Ecto neural progenitor cell (in vitro differentiated cells): ENCODE results near the gene PPM1N.
"Not testable (repeated sequence)": the region's sequence is repeated elsewhere in the genome, so short reads cannot be mapped to it uniquely, and the experiment has no call there.

Source experiments
- DNase-seq: peaks from one replicate; pipeline ENCODE4 v3.0.0-alpha.2; 2018; ENCODE audit warnings: low spot score

Gene PPM1N

GRCh38 chr19:45508861-45509691 lies 10.8 kb downstream of the PPM1N start:
- peak; percentile 86 for DNase-seq

DNA sequence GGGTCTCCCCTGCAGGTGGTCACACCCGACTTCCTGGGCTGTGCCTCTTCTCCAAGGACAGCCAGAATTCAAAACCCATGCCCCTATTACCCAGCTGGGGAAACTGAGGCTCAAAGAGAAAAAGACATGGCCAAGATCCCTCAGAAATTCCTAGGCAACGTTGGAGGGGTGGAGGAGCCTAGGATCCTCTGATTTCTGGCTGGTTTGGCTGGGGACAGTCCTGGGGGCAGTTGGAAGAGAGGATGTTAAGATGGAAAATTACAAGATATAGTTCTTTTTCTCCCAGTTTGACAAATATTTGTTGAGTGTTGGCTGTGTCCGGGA lies 11.4 kb downstream of the PPM1N start:
- no peak for DNase-seq

DNA sequence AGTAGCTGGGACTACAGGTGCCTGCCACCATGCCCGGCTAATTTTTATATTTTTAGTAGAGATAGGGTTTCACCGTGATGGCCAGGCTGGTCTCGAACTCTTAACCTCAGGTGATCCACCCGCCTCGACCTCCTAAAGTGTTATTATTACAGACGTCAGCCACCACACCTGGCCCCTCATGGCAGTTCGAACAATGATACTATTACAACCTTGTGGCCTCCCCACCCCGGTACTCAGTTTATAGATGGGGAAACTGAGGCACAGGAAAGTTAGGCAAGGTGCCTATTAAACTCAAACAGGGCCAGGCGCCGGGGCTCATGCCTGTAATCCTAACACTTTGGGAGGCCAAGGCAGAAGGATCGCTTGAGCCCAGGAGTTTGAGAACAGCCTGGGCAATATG lies 12.1 kb downstream of the PPM1N start:
- not testable (repeated sequence) for DNase-seq

GRCh38 chr19:45511074-45511473 lies 12.8 kb downstream of the PPM1N start:
- no peak for DNase-seq

GRCh38 chr19:45512881-45513483 lies 14.7 kb downstream of the PPM1N start:
- DNase-seq: no peak

- DNase-seq: no peak
Measured at GRCh38 chr19:45514376-45515051, 16.3 kb downstream of the PPM1N start.

- DNase-seq: no peak
Measured at GRCh38 chr19:45515081-45515624, 16.9 kb downstream of the PPM1N start.

DNA sequence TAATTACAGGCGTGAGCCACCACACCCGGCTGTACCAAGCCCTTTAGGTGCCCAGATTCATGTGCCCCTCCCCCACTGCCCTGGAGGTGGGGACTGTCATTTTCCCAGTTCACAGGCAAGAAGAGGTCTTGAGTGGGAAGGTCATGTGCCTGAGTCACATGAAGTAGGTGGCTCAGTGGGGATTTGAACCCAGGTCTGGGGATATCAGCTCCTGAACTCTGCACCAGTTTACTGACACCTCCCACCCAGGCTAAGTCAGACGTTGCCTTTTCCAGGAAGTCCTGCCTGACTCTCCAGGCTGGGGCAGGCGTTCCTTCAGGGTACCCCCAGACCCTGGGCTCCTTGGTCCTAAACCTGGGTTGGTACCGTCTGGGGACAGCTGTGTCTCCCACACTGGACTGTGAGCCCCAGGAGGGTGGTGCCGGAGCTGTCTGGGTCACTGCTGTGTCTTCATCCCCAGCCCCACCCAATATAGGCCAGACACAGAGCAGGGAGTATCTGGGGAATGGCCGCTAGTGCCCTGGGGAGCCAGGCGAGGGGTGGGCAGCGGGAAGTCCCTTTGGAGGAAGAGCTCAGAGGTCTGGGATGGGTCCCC lies 17.7 kb downstream of the PPM1N start:
- no peak for DNase-seq

GRCh38 chr19:45517238-45517637 lies 19.0 kb downstream of the PPM1N start:
- DNase-seq: no peak

- no peak for DNase-seq
Measured at GRCh38 chr19:45517641-45518468, 19.6 kb downstream of the PPM1N start.

DNA sequence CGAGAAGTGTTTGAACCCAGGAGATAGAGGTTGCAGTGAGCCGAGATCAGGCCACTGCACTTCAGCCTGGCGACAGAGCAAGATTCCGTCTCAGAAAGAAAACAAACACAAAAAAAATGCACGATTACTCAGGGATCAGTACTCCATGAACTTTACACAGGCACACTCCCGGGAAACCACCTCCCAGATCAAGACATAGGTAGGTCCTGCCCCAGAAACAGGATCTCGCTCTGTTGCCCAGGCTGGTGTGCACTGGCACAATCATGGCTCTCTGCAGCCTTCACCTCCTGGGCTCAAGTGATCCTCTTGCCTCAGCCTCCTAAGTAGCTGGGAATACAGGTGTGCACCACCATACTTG lies 20.2 kb downstream of the PPM1N start:
- DNase-seq: no peak

GRCh38 chr19:45522010-45522941 lies 24.0 kb downstream of the PPM1N start:
- no peak for DNase-seq

DNA sequence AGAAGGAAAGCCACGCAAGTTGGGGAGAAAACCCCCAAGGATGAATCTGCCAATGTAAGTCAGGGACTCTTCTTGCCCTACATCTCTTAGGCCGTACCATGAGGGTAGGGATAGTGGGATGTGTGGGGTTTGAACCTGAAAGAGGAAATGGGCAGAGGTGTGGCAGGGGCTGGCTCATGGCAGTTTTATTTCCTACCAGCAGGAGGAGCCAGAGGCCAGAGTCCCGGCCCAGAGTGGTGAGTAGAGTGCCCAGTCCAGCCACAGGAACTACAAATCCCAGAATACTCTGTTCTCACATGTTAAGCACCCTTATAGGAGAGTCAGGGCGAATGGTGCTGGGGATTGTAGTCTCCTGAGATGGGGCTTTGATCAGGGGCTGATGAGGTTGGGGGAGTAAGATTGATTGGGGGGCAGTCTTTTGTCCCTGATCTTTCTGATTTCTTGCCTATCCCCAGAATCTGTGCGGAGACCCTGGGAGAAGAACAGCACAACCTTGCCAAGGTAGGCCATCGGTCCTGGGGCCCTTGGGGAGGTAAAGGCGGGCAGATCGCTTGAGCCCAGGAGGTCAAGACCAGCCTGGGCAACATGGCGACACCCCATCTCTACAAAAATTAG lies 25.5 kb downstream of the PPM1N start:
- DNase-seq: peak; percentile 88

GRCh38 chr19:45524575-45525129 lies 26.4 kb downstream of the PPM1N start:
- no peak for DNase-seq

DNA sequence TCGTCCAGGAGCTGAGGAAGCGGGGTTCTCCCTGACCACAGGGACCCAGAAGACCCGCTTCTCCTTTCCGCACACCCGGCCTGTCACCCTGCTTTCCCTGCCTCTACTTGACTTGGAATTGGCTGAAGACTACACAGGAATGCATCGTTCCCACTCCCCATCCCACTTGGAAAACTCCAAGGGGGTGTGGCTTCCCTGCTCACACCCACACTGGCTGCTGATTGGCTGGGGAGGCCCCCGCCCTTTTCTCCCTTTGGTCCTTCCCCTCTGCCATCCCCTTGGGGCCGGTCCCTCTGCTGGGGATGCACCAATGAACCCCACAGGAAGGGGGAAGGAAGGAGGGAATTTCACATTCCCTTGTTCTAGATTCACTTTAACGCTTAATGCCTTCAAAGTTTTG lies 27.9 kb downstream of the PPM1N start:
- peak; percentile 81 for DNase-seq

GRCh38 chr19:45526971-45527370 lies 28.7 kb downstream of the PPM1N start:
- DNase-seq: no peak

DNA sequence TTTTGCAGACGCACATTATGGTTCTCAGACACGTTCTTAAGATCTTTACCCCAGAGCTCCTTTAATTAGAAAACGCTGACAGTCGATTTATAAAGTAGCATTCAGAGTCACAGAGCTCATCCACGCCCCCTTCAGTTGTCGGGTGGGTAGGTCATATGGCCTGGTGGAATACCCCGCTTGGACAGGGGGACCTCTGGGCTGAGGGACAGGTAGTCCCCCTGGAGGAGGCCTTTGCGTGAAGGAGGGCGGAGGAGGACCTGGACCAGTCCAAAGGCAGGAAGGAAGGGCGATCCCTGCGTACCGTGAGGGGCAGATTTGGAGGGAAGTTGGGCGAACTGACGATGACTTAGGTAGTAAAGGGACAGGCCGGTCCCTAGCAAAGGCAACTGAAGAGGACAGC lies 29.5 kb downstream of the PPM1N start:
- peak; percentile 58 for DNase-seq

DNA sequence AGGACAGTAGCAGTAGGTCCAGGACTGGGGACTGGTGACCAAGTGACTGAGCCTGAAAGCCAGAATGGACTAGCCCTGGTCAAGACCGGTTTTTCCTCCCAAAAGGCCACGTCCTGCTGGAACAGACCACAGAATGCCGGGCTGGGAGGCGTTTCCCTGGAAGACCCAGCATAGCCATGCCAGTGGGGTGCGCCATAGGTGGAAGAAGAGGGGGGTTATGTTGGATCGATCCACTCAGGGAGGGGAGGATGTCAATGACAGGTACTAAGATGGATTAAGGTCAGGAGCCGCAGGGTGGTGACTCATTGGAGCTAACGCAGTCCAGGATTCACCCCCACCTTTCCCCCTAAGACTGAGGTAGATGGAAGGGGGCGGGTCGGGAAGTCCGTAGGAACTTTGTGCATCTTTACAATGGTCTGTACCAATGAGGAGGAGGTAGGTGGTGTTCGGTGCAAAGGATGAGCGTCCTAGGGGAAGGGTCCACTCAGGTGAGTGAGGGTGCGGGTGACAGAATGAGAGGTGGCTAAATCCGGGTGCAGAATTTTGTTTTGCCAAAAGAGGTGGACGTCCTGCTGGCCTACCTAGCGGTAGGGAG lies 30.0 kb downstream of the PPM1N start:
- peak; percentile 65 for DNase-seq

GRCh38 chr19:45528744-45529419 lies 30.6 kb downstream of the PPM1N start:
- DNase-seq: peak; percentile 80
